Erythroblast (primary cell): Measurements from ENCODE around the gene SWT1.

Source experiments
- GATA1 ChIP-seq: IDR thresholded peaks from 2 replicates; pipeline ENCODE4 v1.6.1; 2011; ENCODE audit warnings: low read depth, mild to moderate bottlenecking, control low read depth, low read length, moderate library complexity
- POLR2A ChIP-seq: IDR thresholded peaks from 2 replicates; pipeline ENCODE4 v1.6.1; 2011; ENCODE audit warnings: mild to moderate bottlenecking, low read length

DNA sequence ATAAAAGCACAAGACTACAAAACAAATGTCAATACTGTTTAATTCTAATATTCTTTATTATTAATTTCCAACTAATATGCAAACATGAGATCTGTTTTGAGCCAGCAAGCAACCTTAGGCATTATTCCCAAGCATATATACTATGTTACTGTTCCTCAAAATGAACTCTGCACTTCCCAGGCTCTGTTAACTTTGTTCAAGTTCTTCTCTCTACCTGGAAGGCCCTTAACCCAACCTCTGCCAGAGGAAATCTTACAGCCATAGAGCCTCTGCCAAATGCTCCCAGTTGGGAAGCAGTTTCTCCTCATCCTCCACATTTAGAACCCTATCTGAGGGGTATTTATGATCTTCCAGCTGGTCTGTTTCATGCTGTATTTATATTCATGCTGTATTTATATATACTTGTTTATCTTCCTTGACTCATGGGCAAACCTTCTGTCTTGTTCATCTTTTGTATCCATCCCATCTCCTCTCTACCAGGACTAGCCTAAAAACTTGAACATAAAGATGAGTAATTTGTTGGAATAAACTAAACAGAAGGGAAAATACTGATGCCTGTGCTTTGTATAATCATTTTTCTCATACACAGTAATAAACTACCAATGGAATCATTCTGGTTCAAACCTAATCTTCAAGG is 154.7 kb downstream of the SWT1 start:
- TF ChIP-seq POLR2A (no peak), GATA1 (no peak)
